GM18508 (cell line): ENCODE data around the gene KIF1A.

Experiments
- ATAC-seq: cut with Tn5 transposase; IDR thresholded peaks from one replicate; pipeline ENCODE4 v1.9.1; 2021; ENCODE audit warnings: moderate number of reproducible peaks; ENCODE audit not compliant: insufficient read depth, unreplicated experiment

Gene KIF1A

DNA sequence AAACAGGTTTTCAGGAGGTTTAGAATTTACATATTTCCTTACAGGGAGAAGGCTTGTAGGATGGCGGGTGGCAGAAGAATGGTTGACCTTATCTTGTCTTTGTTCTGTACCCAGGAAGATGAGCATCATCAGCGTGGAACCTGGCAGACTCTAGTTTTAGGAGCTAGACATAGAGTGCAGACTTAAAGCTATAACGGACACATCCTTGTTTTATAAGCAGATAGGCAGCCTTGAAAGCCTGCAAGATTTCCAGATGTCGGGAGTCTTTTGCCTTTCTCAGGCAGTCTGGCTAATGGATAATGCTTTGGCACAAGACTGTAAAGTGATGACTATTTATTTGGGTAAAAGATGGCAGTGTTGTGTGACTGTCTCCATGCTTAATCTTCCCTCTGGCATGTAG is 149.1 kb downstream of the KIF1A start:
- no peak for ATAC-seq

DNA sequence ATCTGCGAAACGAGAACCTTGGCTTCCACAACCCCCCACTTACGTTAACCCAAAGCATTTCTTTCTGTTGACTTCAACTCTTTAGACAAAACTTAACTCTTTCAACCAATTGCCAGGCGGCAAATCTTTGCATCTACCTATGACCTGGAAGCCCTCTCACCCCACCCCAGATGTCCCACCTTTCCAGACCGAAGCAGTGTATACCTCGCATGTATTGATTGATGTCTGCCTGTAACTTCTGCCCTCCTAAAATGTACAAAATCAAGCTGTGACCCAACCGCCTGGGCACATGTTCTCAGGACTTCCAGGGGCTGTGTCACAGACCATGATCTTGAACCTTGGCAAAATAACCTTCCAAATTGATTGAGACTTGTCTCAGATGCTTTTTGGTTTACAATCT is 149.6 kb downstream of the KIF1A start:
- ATAC-seq, result no peak

DNA sequence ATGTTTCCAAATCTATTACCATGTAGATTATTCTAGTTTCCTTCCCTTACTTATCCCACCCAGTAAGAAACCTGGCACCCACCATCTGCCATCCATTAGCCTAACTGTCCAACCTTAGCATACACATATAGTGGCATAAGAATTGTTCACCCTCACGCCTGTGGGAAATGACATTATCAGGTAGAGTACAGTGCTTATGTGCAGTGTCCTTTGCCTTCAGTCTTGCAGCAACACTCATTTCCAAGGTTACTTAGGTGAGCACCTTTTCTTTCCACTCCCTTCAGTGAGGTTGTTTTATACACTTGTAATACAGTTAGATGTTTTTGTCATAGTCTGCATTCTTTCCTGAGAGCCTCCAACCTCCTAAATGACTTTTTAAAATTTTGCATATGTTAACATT is 155.4 kb downstream of the KIF1A start:
- no peak for ATAC-seq
